ENCODE results near the gene GABRP. TPM values are rescaled to one million over a fixed set of nuclear protein-coding genes. Genes with fewer than 3 reads are reported as not detected.

Gene GABRP
- total RNA-seq, 1 experiment from 2014 or later, result not detected

DNA sequence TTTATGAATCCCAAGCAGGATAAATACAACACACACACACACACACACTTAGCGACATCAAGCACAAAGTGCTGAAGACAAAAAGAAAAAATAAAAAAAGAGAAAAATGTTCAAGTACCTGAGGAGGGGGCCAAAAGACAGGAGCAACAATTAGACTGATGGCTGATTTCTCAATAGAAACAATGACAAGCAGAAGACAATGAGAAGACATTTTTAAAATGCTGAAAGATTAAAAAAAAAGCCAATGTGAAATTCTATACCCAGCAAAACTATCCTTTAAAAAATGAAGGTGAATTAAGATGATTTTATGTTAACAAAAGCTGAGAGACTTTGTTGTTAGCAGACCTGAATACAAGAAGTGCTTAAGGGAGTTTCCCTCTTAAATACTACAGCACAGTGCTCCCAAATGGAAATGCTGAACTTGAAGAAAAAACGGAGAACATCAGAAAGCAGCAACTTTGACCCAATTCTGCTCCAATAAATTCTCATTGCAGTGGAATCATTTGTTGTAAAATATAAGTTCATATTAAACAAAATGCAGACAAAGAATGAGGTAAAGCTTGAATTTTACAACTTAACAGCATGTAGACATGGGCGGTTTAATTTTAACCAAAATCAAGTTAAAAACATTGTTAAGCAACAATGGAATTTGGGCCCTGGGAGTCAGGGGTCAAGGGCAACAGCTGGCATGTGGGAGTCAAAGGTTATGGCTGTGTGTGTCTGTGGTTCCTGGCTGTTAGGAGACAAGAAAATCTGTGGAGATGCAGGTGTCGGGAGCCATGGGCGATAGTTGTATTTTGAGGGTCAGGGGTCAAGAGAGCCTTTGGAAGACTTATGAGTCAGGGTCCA is 77.5 kb downstream of the GABRP start:
- no peak for DNase-seq (ENCODE audit: low read depth)

DNA sequence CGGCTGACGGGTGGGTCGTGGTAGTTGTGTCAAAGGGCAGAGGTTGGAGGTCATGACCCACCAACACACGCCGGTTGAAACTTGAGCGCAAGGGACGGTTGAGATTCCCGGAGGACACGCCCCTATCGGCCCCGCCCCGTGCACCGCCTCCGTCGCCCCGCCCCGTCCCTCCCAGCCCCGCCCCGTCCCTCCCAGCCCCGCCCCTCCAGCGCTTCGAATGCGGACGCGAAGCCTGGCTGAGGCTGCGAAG is 78.1 kb downstream of the GABRP start:
- DNase-seq (ENCODE audit: low read depth), result no peak

DNA sequence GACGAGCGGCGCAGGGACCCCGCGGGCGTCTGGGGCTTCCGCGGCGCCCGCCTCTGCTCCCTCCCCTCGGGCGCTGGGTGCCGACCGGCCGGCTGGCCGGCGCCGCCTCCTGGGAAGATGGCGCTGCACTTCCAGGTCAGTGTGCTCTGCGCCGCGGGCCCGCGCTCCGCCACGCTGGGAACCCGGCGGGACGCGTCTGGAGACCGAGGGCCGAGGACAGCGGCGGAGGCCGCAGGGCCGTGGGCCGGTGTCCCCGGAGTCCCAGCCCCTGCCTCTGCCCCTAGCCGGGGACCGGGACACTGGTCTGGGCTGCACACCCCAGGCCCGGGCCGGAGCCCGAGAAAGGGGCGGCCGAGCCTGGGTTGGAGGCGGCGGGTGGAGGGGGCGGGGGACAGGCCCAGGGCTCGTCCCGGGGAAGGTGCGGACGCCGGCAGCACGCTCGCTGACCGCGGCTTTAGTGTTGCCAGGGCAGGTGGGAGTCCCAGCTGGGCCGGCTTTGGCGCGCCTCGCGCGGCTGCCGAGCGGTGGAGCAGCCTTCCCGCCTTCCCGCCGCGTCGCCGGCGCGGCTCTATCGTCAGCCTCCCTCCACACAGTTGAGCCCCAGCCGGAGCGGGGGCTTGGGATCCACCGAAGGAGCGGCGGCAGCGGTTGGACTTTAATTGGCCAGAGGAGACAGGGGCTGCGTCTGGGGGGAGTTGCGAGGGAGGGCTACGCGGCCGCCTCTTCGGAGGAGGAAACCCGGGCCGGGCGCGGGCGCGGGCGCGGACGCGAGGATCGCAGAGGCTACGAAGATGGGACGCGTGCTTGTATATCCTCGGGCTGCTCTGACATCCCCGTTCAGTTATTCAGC is 78.6 kb downstream of the GABRP start, which contains the start of gene RANBP17:
Gene RANBP17 (plus strand): TSS at position 102 of the 850 bp plus-strand sequence.
- peak; percentile 69 for DNase-seq (ENCODE audit: low read depth)

DNA sequence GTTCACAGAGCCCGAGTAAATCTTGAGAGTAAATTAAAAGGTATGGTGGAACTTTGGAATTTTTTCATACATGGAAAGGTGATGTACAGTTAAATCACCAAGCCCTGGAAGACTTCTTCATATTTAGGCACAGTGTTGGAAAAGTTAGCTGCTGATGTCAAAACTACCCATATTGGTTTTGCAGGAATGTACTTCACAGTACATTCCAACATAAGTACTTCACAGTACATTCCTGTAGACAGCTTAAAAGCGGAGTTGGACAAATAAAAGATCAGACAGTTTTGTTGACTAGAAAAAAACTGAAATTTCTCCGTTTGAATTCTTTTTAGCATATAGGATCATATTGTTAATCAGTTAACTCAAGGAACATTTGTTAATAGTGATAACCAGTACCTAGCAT is 80.1 kb downstream of the GABRP start:
- DNase-seq (ENCODE audit: low read depth), result no peak

Other genes starting within 250 kb of the GABRP start
- gene RANBP17, start 78.3 kb downstream of the GABRP start, total RNA-seq (2014; rRNA removed; shearing (Covaris generic)), result 4.7 and 8.4 TPM in 2 replicates

Measured in HT1080 (cell line).